PFSK-1 (cell line): ENCODE results near the gene NDUFA13.

ENCODE experiments used
- POLR2AphosphoS5 ChIP-seq: IDR thresholded peaks from 2 replicates; pipeline ENCODE4 v1.6.1; 2012; ENCODE audit warnings: low read depth, mild to moderate bottlenecking, control low read depth, low read length, moderate library complexity
- REST ChIP-seq, 2 experiments: IDR thresholded peaks; 2 replicates each; pipeline versions ENCODE4 v1.6.1 to v1.8.0; 2011 to 2012; ENCODE audit warnings: low read depth in 2 of 2, low read length in 2 of 2, control low read depth in 1 of 2, inconsistent platforms in 1 of 2, mild to moderate bottlenecking in 1 of 2, moderate library complexity in 1 of 2; ENCODE audit not compliant: insufficient read depth in 1 of 2
- SIN3A ChIP-seq: IDR thresholded peaks from 2 replicates; pipeline ENCODE4 v1.6.1; 2012; ENCODE audit warnings: mild to moderate bottlenecking, low read length, moderate library complexity, borderline replicate concordance; ENCODE audit not compliant: insufficient read depth
- TAF1 ChIP-seq: IDR thresholded peaks from 2 replicates; pipeline ENCODE4 v1.6.1; 2012; ENCODE audit warnings: low read length, control low read depth, borderline replicate concordance; ENCODE audit not compliant: insufficient read depth

- no peak for TF ChIP-seq TAF1
- TF ChIP-seq REST (IDR thresholded peaks at IDR 0.05; ENCODE audit: insufficient read depth in 1 of 2, low read depth in 2 of 2, low read length in 2 of 2) = no peak
- TF ChIP-seq POLR2AphosphoS5 = no peak
- TF ChIP-seq SIN3A = no peak
Measured at GRCh38 chr19:19554074-19555023, 38.3 kb downstream of the NDUFA13 start.
